ENCODE measurements around the gene PTPRD.

PTPRD gene

DNA sequence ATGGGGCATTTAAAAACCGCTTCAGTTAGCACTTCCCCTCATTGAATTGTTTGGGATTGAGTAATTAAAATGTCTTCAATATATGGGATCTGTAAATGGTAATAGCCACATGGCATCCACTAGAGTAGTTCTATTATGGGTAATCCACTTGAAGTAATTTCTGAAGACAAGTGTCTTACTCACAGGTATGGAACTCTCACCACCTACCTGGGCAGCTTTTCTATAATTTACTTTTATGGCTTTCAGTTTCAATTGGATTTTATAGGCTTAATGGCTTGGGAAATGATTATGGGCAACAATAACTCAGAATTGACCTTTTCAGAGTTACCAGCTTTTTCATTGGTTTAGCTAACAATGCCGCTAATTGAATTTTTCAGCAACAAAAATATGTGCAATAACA is 597.9 kb downstream of the PTPRD start:
- DNase-seq (ENCODE audit: low read depth), result no peak
- no peak overlapping the region for H3K4me3 ChIP-seq (ENCODE audit: low read depth, low read length)
- TF ChIP-seq, protein P1, sequence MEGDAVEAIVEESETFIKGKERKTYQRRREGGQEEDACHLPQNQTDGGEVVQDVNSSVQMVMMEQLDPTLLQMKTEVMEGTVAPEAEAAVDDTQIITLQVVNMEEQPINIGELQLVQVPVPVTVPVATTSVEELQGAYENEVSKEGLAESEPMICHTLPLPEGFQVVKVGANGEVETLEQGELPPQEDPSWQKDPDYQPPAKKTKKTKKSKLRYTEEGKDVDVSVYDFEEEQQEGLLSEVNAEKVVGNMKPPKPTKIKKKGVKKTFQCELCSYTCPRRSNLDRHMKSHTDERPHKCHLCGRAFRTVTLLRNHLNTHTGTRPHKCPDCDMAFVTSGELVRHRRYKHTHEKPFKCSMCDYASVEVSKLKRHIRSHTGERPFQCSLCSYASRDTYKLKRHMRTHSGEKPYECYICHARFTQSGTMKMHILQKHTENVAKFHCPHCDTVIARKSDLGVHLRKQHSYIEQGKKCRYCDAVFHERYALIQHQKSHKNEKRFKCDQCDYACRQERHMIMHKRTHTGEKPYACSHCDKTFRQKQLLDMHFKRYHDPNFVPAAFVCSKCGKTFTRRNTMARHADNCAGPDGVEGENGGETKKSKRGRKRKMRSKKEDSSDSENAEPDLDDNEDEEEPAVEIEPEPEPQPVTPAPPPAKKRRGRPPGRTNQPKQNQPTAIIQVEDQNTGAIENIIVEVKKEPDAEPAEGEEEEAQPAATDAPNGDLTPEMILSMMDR (IDR thresholded peaks at IDR 0.05; ENCODE audit: insufficient read depth, low read depth, low read length, missing control alignments), result no peak

GRCh38 chr9:10009401-10009800 is 603.4 kb downstream of the PTPRD start:
- TF ChIP-seq, protein P1 (IDR thresholded peaks at IDR 0.05; ENCODE audit: insufficient read depth, low read depth, low read length, missing control alignments), result no peak

GRCh38 chr9:10008101-10008799 is 604.6 kb downstream of the PTPRD start:
- TF ChIP-seq, protein P1 (IDR thresholded peaks at IDR 0.05; ENCODE audit: insufficient read depth, low read depth, low read length, missing control alignments), result no peak
- no peak overlapping the region for H3K4me3 ChIP-seq (ENCODE audit: low read depth, low read length)
- DNase-seq (ENCODE audit: low read depth), result no peak

More at GRCh38 chr9:10009401-10009800, 603.4 kb downstream of the PTPRD start:
- H3K4me3 ChIP-seq (ENCODE audit: low read depth, low read length), result no peak overlapping the region
- no peak for DNase-seq (ENCODE audit: low read depth)

DNA sequence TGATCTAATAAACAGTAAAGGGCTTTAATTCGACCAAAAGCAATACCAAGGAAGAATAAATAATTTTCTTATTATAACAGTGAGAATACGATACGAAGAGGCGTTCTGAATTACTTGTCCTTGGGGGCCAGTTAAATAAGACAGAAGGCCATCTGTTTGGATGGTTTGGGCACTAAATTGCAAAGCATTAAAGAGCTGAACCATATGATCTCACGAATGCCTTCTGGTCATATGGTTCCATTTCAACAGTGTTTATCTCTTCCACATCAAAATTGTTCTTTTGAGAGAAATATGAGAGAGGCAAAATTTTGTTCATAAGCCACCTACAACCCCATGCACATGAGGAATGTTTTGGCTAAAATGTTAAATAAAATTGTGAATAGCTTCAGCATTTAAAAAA is 605.4 kb downstream of the PTPRD start:
- no peak for DNase-seq (ENCODE audit: low read depth)
- H3K4me3 ChIP-seq (ENCODE audit: low read depth, low read length), result no peak overlapping the region
- TF ChIP-seq, protein P1 (IDR thresholded peaks at IDR 0.05; ENCODE audit: insufficient read depth, low read depth, low read length, missing control alignments), result no peak

DNA sequence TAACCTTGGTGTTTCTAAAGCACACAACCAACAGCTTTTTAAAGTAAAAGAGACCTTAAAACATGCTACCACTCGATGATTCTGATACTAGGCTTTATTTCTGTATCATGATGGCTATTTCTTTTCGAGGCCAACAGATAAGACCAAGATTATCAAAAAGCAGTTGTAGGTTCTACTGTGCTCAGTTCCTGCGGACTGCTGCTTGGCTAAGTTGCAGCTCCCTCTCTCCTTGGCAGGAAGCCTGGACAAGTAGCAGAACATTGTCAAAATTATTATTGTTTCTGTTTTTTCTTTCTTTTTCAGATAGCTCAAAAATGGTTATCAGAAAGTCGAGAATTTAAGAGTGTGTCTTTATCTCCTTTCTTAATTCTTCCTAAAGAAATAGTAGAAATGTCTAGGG is 607.6 kb downstream of the PTPRD start:
- TF ChIP-seq, protein P1 (IDR thresholded peaks at IDR 0.05; ENCODE audit: insufficient read depth, low read depth, low read length, missing control alignments), result no peak
- no peak for DNase-seq (ENCODE audit: low read depth)
- H3K4me3 ChIP-seq (ENCODE audit: low read depth, low read length), result no peak overlapping the region

DNA sequence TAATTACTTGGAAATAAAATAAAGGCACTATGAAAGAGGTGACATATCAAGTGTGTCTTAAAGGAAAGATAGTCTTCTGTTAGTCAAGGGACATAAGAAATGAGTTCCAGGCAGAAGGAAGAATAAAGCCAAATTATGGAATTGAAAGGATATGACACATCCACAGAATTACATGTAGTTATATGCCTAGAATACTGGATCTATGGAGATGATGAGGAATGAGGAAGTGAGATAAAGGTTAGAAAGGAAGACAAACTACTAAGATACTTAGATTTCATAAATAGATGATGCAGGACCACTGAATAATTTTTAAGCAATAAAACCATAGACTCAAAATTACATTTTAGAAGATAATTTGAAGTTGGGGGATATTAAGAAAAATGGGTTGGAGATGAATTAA is 609.8 kb downstream of the PTPRD start:
- no peak for DNase-seq (ENCODE audit: low read depth)
- H3K4me3 ChIP-seq (ENCODE audit: low read depth, low read length), result no peak overlapping the region
- TF ChIP-seq, protein P1 (IDR thresholded peaks at IDR 0.05; ENCODE audit: insufficient read depth, low read depth, low read length, missing control alignments), result no peak

DNA sequence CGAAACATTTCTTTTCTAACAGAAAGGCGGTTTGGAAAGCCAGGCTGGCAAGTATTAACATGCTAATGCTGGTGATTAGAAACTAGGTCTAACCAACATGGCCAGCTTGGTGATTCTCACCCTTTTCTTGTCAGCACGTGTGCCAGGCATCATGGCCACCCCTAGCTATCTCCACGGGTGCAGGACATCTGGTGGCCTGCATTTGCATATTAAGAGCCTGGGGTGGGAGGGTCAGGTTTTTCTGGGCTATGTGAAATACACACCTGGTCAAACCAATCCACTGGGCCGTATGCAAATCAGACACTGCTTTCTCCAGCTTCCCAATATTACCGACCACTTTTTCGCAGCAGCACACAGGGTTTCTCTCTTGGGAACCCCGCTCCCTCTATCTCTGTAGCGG is 612.1 kb downstream of the PTPRD start:
- no peak for DNase-seq (ENCODE audit: low read depth)

More for the DNA sequence above, 612.1 kb downstream of the PTPRD start:
- TF ChIP-seq, protein P1 (IDR thresholded peaks at IDR 0.05; ENCODE audit: insufficient read depth, low read depth, low read length, missing control alignments), result no peak
- H3K4me3 ChIP-seq (ENCODE audit: low read depth, low read length), result no peak overlapping the region
